ENCODE results near the gene OR2T2.
"Not testable (repeated sequence)": the region's sequence is repeated elsewhere in the genome, so short reads cannot be mapped to it uniquely, and the experiment has no call there.

DNA sequence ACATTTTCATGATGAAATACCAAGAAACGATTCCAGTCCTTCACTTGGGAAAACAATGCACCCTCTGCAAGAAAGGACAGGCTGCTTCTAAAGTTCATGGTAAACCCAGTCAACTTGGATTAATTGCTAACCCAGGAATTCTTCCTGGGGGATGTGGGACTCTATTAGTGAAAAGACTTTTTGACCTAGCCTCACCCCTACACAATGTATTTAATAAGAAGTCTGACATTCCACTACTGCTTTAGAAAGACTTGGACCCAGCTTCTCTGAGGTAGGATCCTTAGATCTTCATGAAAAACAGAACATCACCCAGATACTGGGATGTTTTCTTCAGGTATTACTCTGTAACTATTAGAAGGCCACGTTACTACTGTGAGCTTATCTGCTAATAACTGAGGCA lies at the start of gene OR2T2:
- TF ChIP-seq, protein P1, sequence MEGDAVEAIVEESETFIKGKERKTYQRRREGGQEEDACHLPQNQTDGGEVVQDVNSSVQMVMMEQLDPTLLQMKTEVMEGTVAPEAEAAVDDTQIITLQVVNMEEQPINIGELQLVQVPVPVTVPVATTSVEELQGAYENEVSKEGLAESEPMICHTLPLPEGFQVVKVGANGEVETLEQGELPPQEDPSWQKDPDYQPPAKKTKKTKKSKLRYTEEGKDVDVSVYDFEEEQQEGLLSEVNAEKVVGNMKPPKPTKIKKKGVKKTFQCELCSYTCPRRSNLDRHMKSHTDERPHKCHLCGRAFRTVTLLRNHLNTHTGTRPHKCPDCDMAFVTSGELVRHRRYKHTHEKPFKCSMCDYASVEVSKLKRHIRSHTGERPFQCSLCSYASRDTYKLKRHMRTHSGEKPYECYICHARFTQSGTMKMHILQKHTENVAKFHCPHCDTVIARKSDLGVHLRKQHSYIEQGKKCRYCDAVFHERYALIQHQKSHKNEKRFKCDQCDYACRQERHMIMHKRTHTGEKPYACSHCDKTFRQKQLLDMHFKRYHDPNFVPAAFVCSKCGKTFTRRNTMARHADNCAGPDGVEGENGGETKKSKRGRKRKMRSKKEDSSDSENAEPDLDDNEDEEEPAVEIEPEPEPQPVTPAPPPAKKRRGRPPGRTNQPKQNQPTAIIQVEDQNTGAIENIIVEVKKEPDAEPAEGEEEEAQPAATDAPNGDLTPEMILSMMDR (conservative IDR thresholded peaks at IDR 0.05) = not testable (repeated sequence)
- not testable (repeated sequence) for TF ChIP-seq ZFX (IDR thresholded peaks at IDR 0.05)
